Transverse colon (tissue), 4 donors: Measurements from ENCODE around the gene TOMM34. TPM values are rescaled to one million over a fixed set of nuclear protein-coding genes. Genes with fewer than 3 reads are reported as not detected.
A peak's percentile ranks its signal among the peaks of the same experiment; 100 is the strongest.

ENCODE experiments used
- DNase-seq: peaks from one replicate; pipeline ENCODE4 v3.0.0-alpha.2; 2019
- H3K27ac ChIP-seq, 4 donors: fragments of 200-600 bp; sonication (generic); 2 replicates each; pipeline ENCODE4 v1.5.1; 2016 to 2018; ENCODE audit warnings: inconsistent platforms in 4 of 4
- H3K27me3 ChIP-seq: fragments of 200-600 bp; sonication (generic); 2 replicates; pipeline ENCODE4 v1.5.1; 2017; ENCODE audit warnings: inconsistent platforms
- H3K36me3 ChIP-seq, 4 donors: fragments of 200-600 bp; sonication (generic); 2 replicates each; pipeline ENCODE4 v1.5.1; 2017 to 2019; ENCODE audit warnings: inconsistent platforms in 4 of 4
- H3K4me1 ChIP-seq, 4 donors: fragments of 200-600 bp; sonication (generic); 2 replicates each; pipeline ENCODE4 v1.5.1; 2017 to 2020; ENCODE audit warnings: inconsistent platforms in 4 of 4
- H3K4me3 ChIP-seq, 4 donors: fragments of 200-600 bp; sonication (generic); 1 replicate in 1 of 4; 2 replicates in 3 of 4; pipeline versions ENCODE4 v1.5.1 to v1.6.1; 2017 to 2019; ENCODE audit warnings: inconsistent platforms in 4 of 4
- H3K9me3 ChIP-seq, 2 donors: fragments of 200-600 bp; sonication (generic); 2 replicates each; pipeline ENCODE4 v1.5.1; 2017 to 2019; ENCODE audit warnings: inconsistent platforms in 2 of 2
- CTCF ChIP-seq, 5 experiments: fragments of 200-600 bp in 3 of 5; fragments of 450-650 bp in 2 of 5; sonication (generic) in 3 of 5; IDR thresholded peaks; 1 replicate in 2 of 5; 2 replicates in 3 of 5; pipeline ENCODE4 v1.5.1; 2016 to 2017; ENCODE audit warnings: antibody characterized with exemption in 5 of 5, inconsistent platforms in 3 of 5, mild to moderate bottlenecking in 2 of 5, moderate library complexity in 1 of 5
- EP300 ChIP-seq: sonication (generic); formaldehyde crosslinking; IDR thresholded peaks from one replicate; pipeline ENCODE4 v1.6.1; 2017; ENCODE audit warnings: antibody characterized with exemption, low read depth
- POLR2A ChIP-seq: fragments of 450-650 bp; IDR thresholded peaks from one replicate; pipeline ENCODE4 v1.6.1; 2016; ENCODE audit warnings: antibody characterized with exemption, mild to moderate bottlenecking, moderate library complexity
- POLR2AphosphoS5 ChIP-seq, 3 donors: sonication (generic); formaldehyde crosslinking; IDR thresholded peaks; one replicate each; pipeline ENCODE4 v1.6.1; 2016; ENCODE audit warnings: antibody characterized with exemption in 3 of 3
- WGBS, 2 donors: methylation state at CpG; one replicate each; pipeline ENCODE4 v1.1.5; 2018; ENCODE audit warnings: low coverage in 1 of 2; 5-methylcytosine and 5-hydroxymethylcytosine counted together
- in situ Hi-C, 4 donors: fragments of 200-750 bp; cut with MboI; loops; one replicate each; pipeline versions ENCODE4 v1.15.0 to v1.15.1; 2017; ENCODE audit warnings: low sequenced_read_pairs in 3 of 4, low pct_ligation_motif_present in 1 of 4, low pct_unique_long_range_greater_than_20kb in 1 of 4
- intact Hi-C: fragments of 100-400 bp; cut with DNase I; formaldehyde crosslinking; loops from one replicate; pipeline ENCODE4 v1.15.1; 2023; ENCODE audit warnings: low total_unique reads
- total RNA-seq, 4 donors: library from RNA; depleted of rRNA; stranded (reverse); fragments of >200 nt; gene quantifications; one replicate each; pipeline ENCODE4 v1.1.0, GENCODE V29; 2016

TOMM34 gene
- total RNA-seq, 4 donors from 2014 or later = 1.2 to 14.8 (median 9.4) TPM

DNA sequence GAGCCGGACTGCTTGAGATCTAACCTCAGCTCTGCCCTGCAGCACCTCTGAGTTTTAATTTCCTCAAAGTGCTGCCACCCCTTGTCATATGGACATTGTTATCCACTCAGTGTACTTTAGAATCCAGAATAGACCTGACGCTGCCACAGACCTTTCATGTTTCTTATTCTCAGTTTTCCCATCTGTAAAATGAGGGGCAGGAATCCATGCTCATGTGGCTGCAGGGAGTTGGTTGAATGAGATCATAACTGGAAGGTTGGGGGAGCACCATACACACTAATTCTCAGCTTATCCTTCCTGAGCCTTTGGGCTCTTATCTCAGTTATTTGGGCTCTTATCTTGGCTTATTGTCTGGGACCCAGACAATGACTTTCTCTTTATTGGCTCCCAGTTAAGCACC lies 48.0 kb downstream of the TOMM34 start:
- no peak for DNase-seq
- H3K36me3 ChIP-seq = peaks cover 0 to 8% (median 2%) of the 10 kb centered on the region in 4 donors
- H3K4me3 ChIP-seq = no peak overlapping the region
- 90 to 100% methylated on average over 1 to 2 of the region's 2 CpGs for WGBS, 2 donors
- no peak for TF ChIP-seq POLR2AphosphoS5 (IDR thresholded peaks at IDR 0.05)
- no peak for TF ChIP-seq EP300
- no peak for TF ChIP-seq POLR2A
- no peak for TF ChIP-seq CTCF (IDR thresholded peaks at IDR 0.05)
- intact Hi-C loops (no loop called here), in situ Hi-C loops (no loop called here)
- H3K4me1 ChIP-seq = peaks cover 0 to 19% (median 14%) of the 10 kb centered on the region in 4 donors
- H3K27me3 ChIP-seq = no peaks in the 10 kb centered on the region
- no peaks in the 10 kb centered on the region for H3K9me3 ChIP-seq
- H3K27ac ChIP-seq = no peak overlapping the region

- intact Hi-C loops (no loop called here), in situ Hi-C loops (no loop called here)
- Histone ChIP-seq H3K4me1 (peaks cover 0 to 19% (median 14%) of the 10 kb centered on the region in 4 donors), H3K9me3 (no peaks in the 10 kb centered on the region), H3K27ac (no peak overlapping the region), H3K36me3 (peaks cover 0 to 14% (median 6%) of the 10 kb centered on the region in 4 donors), H3K27me3 (no peaks in the 10 kb centered on the region), H3K4me3 (no peak overlapping the region)
- 51 to 61% methylated on average over 10 to 21 of the region's 21 CpGs for WGBS, 2 donors
- TF ChIP-seq EP300 = no peak
- TF ChIP-seq POLR2A = no peak
- no peak for TF ChIP-seq POLR2AphosphoS5 (IDR thresholded peaks at IDR 0.05)
- peak in 4 of 5 experiments; percentile 28 to 48 (median 36) for TF ChIP-seq CTCF (IDR thresholded peaks at IDR 0.05)
- DNase-seq = peak; percentile 52
These were observed 48.8 kb downstream of the TOMM34 start for GRCh38 chr20:44911264-44911921.

- intact Hi-C loops = no loop called here
- H3K36me3 ChIP-seq = peaks cover 0 to 20% (median 9%) of the 10 kb centered on the region in 4 donors
- peak overlapping the region in 3 of 4 donors; percentile 48 to 72 (median 66) for H3K4me3 ChIP-seq
- no peak for DNase-seq
- TF ChIP-seq POLR2AphosphoS5 (IDR thresholded peaks at IDR 0.05) (no peak), CTCF (IDR thresholded peaks at IDR 0.05) (no peak), POLR2A (no peak), EP300 (no peak)
- peak overlapping the region in 1 of 4 donors; percentile 50 for H3K27ac ChIP-seq
- H3K9me3 ChIP-seq = no peaks in the 10 kb centered on the region
- WGBS, 2 donors = 79 to 90% methylated on average over 2 to 17 of the region's 17 CpGs
- H3K4me1 ChIP-seq = peaks cover 0 to 19% (median 14%) of the 10 kb centered on the region in 4 donors
- H3K27me3 ChIP-seq = no peaks in the 10 kb centered on the region
- in situ Hi-C loops = no loop called here
These were observed 49.4 kb downstream of the TOMM34 start for GRCh38 chr20:44910690-44911262.

DNA sequence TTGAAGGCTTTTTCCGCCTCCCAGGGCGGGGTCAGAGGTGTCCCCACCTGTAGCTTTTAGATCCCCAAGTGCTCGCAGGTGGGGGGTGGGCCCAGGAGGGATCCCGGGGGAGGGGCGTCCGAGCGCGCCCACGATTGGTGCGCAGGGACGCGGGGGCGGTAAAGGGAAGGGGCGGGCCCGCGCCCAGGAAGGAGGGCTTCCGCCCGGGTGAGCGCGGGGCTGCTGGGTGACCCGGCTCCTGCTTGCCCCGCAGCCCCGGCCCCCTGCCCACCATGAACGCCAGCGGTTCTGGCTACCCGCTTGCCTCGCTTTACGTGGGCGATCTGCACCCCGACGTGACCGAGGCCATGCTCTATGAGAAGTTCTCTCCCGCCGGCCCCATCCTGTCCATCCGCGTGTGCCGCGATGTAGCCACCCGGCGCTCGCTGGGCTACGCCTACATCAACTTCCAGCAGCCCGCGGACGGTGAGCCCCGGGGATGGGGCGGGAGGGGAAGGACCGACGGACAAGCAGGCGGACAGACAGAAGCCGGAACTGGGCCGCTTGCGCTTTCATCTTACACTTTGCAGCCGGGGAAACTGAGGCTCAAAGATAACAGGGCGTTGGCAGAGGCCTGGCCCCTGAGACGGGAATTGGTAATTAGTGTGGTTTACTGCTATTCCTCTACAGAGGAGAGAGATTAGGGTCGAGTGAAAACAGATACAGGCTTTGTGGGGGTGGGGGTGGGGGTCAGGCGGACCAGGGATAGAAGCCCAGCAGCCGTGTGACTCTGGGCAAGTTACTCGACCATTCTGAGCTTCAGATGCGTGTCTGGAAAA lies 50.1 kb downstream of the TOMM34 start, which contains the start of gene PABPC1L:
PABPC1L (plus strand) TSS at position 189 of the 818 bp plus-strand sequence; CDS start at position 273, 84 bp downstream.
- Histone ChIP-seq H3K4me1 (peaks cover 0 to 19% (median 14%) of the 10 kb centered on the region in 4 donors), H3K36me3 (peaks cover 0 to 27% (median 11%) of the 10 kb centered on the region in 4 donors), H3K4me3 (peak within 1 kb of the TSS; percentile 48 to 72 (median 57)), H3K9me3 (no peaks in the 10 kb centered on the region), H3K27ac (peak within 1 kb of the TSS in 3 of 4 donors; percentile 7 to 50 (median 21)), H3K27me3 (no peaks in the 10 kb centered on the region)
- DNase-seq = peak; percentile 80
- in situ Hi-C loops = no loop called here
- WGBS, 2 donors = 0 to 3% methylated on average over 9 to 60 of the region's 61 CpGs
- intact Hi-C loops = no loop called here
- peak; percentile 33 for TF ChIP-seq POLR2A
- no peak for TF ChIP-seq CTCF (IDR thresholded peaks at IDR 0.05)
- peak in 2 of 3 donors; percentile 49 to 72 for TF ChIP-seq POLR2AphosphoS5 (IDR thresholded peaks at IDR 0.05)
